ENCODE results near the gene GMDS.

DNA sequence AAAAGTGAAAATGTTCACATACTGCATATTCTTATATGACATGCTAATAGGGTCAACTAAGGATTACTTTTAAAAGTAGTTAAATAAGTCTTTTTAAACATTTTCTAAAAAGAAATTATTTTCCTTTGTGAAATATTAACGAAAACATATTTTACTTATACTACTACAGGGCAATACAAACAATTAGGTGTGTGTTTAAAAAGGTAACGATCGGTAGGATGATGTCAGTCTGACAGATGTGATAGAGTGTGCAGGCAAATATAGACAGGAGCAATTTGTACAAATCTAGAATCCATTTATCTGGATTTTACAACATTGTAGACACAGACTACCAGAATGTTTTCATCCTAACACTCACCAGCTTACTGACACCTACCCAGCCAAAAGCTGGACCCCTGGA, 378.2 kb downstream of the GMDS start:
- TF ChIP-seq, protein P1, sequence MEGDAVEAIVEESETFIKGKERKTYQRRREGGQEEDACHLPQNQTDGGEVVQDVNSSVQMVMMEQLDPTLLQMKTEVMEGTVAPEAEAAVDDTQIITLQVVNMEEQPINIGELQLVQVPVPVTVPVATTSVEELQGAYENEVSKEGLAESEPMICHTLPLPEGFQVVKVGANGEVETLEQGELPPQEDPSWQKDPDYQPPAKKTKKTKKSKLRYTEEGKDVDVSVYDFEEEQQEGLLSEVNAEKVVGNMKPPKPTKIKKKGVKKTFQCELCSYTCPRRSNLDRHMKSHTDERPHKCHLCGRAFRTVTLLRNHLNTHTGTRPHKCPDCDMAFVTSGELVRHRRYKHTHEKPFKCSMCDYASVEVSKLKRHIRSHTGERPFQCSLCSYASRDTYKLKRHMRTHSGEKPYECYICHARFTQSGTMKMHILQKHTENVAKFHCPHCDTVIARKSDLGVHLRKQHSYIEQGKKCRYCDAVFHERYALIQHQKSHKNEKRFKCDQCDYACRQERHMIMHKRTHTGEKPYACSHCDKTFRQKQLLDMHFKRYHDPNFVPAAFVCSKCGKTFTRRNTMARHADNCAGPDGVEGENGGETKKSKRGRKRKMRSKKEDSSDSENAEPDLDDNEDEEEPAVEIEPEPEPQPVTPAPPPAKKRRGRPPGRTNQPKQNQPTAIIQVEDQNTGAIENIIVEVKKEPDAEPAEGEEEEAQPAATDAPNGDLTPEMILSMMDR (IDR thresholded peaks at IDR 0.05) = no peak
- no peak for TF ChIP-seq POLR2A (IDR thresholded peaks at IDR 0.05)
